Vagina (tissue), 2 donors: Measurements from ENCODE around the gene MAML3. TPM values are rescaled to one million over a fixed set of nuclear protein-coding genes. Genes with fewer than 3 reads are reported as not detected.

ENCODE experiments used
- DNase-seq, 2 donors: peaks; one replicate each; pipeline ENCODE4 v3.0.0-alpha.2; 2017; ENCODE audit errors: extremely low spot score in 2 of 2
- H3K27ac ChIP-seq: fragments of 200-600 bp; sonication (generic); one replicate; pipeline ENCODE4 v1.5.1; 2019
- H3K27me3 ChIP-seq: fragments of 200-600 bp; sonication (generic); one replicate; pipeline ENCODE4 v1.5.1; 2019
- H3K36me3 ChIP-seq, 2 donors: fragments of 200-600 bp; sonication (generic); one replicate each; pipeline ENCODE4 v1.5.1; 2017 to 2019
- H3K4me1 ChIP-seq: fragments of 200-600 bp; sonication (generic); one replicate; pipeline ENCODE4 v1.5.1; 2019
- H3K4me3 ChIP-seq, 2 donors: fragments of 200-600 bp; sonication (generic); 1 replicate in 1 of 2; 2 replicates in 1 of 2; pipeline ENCODE4 v1.5.1; 2016 to 2019
- H3K9me3 ChIP-seq: fragments of 200-600 bp; sonication (generic); one replicate; pipeline ENCODE4 v1.5.1; 2019
- POLR2A ChIP-seq, 2 donors: fragments of 450-650 bp; IDR thresholded peaks; one replicate each; pipeline ENCODE4 v1.6.1; 2017; ENCODE audit warnings: antibody characterized with exemption in 2 of 2, mild to moderate bottlenecking in 2 of 2, moderate library complexity in 2 of 2
- POLR2AphosphoS5 ChIP-seq, 2 donors: sonication (generic); formaldehyde crosslinking; IDR thresholded peaks; one replicate each; pipeline ENCODE4 v1.9.0; 2017; ENCODE audit warnings: antibody characterized with exemption in 2 of 2, mild to moderate bottlenecking in 2 of 2, low read depth in 1 of 2; ENCODE audit not compliant: insufficient read depth in 1 of 2
- intact Hi-C: fragments of 100-400 bp; cut with DNase I; formaldehyde crosslinking; loops from one replicate; pipeline ENCODE4 v1.15.1; 2023
- total RNA-seq: library from RNA; depleted of rRNA; stranded (reverse); fragments of >200 nt; gene quantifications from one replicate; pipeline ENCODE4 v1.2.3, GENCODE V29; 2016
- TF ChIP-seq, protein P1 (sequence below), 3 experiments: fragments of 450-650 bp in 2 of 3; fragments of 200-600 bp in 1 of 3; sonication (generic) in 1 of 3; IDR thresholded peaks; one replicate each; pipeline ENCODE4 v1.5.1; 2017 to 2019; ENCODE audit warnings: antibody characterized with exemption in 3 of 3, mild to moderate bottlenecking in 2 of 3, moderate library complexity in 2 of 3

Gene MAML3
- total RNA-seq, 1 donor from 2014 or later = 16.2 TPM

DNA sequence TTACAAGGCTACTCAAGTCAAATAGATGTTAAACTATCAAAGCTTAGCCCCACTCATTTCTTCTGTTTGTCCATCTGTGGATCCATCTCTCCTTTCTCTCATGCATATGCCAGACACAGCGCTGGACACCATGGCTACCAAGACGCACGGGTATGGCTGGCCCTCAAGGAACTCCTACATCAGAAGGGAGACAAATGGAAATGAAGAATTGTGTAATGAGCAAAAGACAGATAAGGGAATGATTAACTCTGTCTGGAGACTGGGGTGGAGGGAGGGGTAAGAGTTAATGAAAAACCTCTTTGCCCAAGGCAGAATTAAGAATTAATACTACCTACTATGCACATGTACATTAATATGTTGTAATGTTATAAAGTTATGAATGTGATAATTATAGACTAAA lies 400.3 kb downstream of the MAML3 start:
- H3K9me3 ChIP-seq = no peaks in the 10 kb centered on the region
- no peak overlapping the region for H3K27ac ChIP-seq
- DNase-seq = no peak
- no peaks in the 10 kb centered on the region for H3K36me3 ChIP-seq
- intact Hi-C loops = no loop called here
- no peak overlapping the region for H3K4me3 ChIP-seq
- H3K4me1 ChIP-seq = no peaks in the 10 kb centered on the region
- TF ChIP-seq, protein P1, sequence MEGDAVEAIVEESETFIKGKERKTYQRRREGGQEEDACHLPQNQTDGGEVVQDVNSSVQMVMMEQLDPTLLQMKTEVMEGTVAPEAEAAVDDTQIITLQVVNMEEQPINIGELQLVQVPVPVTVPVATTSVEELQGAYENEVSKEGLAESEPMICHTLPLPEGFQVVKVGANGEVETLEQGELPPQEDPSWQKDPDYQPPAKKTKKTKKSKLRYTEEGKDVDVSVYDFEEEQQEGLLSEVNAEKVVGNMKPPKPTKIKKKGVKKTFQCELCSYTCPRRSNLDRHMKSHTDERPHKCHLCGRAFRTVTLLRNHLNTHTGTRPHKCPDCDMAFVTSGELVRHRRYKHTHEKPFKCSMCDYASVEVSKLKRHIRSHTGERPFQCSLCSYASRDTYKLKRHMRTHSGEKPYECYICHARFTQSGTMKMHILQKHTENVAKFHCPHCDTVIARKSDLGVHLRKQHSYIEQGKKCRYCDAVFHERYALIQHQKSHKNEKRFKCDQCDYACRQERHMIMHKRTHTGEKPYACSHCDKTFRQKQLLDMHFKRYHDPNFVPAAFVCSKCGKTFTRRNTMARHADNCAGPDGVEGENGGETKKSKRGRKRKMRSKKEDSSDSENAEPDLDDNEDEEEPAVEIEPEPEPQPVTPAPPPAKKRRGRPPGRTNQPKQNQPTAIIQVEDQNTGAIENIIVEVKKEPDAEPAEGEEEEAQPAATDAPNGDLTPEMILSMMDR (IDR thresholded peaks at IDR 0.05) = no peak
- TF ChIP-seq POLR2AphosphoS5 (IDR thresholded peaks at IDR 0.05; ENCODE audit: insufficient read depth in 1 of 2, low read depth in 1 of 2) (no peak), POLR2A (IDR thresholded peaks at IDR 0.05) (no peak)
- H3K27me3 ChIP-seq = no peaks in the 10 kb centered on the region

GRCh38 chr4:139749835-139750498 lies 404.0 kb downstream of the MAML3 start:
- Histone ChIP-seq H3K36me3 (no peaks in the 10 kb centered on the region), H3K4me1 (no peaks in the 10 kb centered on the region), H3K27ac (no peak overlapping the region), H3K9me3 (no peaks in the 10 kb centered on the region), H3K4me3 (no peak overlapping the region), H3K27me3 (no peaks in the 10 kb centered on the region)
- intact Hi-C loops = no loop called here
- DNase-seq = no peak
- TF ChIP-seq POLR2AphosphoS5 (IDR thresholded peaks at IDR 0.05; ENCODE audit: insufficient read depth in 1 of 2, low read depth in 1 of 2) (no peak), POLR2A (IDR thresholded peaks at IDR 0.05) (no peak)
- TF ChIP-seq, protein P1 (IDR thresholded peaks at IDR 0.05) = no peak

- H3K9me3 ChIP-seq = no peaks in the 10 kb centered on the region
- DNase-seq = no peak
- H3K27me3 ChIP-seq = no peaks in the 10 kb centered on the region
- no peak overlapping the region for H3K27ac ChIP-seq
- H3K36me3 ChIP-seq = no peaks in the 10 kb centered on the region
- no peaks in the 10 kb centered on the region for H3K4me1 ChIP-seq
- TF ChIP-seq, protein P1 (IDR thresholded peaks at IDR 0.05) = no peak
- TF ChIP-seq POLR2AphosphoS5 (IDR thresholded peaks at IDR 0.05; ENCODE audit: insufficient read depth in 1 of 2, low read depth in 1 of 2) (no peak), POLR2A (IDR thresholded peaks at IDR 0.05) (no peak)
- intact Hi-C loops = no loop called here
- H3K4me3 ChIP-seq = no peak overlapping the region
Measured at GRCh38 chr4:139749338-139749737, 404.6 kb downstream of the MAML3 start.

DNA sequence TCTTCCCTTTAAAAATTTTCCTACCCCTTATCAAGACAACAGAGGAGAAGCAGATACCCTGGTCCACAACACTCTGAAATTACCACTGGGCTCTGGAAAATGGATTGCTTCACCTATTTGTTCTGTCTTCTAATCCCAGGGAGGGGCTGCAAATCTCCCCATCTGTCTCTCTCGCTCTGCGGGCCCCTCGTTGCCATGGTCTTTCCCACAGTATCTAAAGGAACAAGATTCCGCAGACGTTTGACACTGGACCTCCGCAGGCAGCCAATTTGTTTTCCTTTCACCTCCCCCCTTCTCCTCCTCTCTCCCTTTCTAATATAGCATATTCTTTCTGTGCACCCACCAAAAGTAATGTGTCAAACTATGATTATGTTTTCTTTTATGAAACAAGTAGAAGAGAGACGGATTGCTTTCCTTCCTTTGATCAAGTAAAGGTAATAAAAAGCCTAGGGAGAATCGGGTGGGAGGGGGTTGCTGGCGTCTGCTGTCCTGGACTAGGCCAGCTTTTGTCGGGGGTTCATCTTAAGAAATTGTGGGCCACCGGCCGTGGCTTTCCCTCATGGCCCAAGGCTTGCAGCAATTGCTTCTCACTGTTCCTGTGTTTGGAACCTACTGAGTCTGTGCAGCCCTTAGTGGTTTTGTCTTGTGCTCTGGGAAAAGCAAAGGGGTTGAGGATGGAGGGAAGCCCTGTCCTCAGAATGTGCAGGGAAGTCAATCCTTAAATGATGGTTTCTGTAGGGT lies 407.4 kb downstream of the MAML3 start:
- DNase-seq = no peak
- intact Hi-C loops = no loop called here
- H3K36me3 ChIP-seq = no peaks in the 10 kb centered on the region
- H3K27ac ChIP-seq = no peak overlapping the region
- H3K4me3 ChIP-seq = no peak overlapping the region
- H3K27me3 ChIP-seq = no peaks in the 10 kb centered on the region
- peaks cover 2% of the 10 kb centered on the region for H3K4me1 ChIP-seq
- no peak for TF ChIP-seq POLR2AphosphoS5 (IDR thresholded peaks at IDR 0.05; ENCODE audit: insufficient read depth in 1 of 2, low read depth in 1 of 2)
- TF ChIP-seq, protein P1 (IDR thresholded peaks at IDR 0.05) = no peak
- TF ChIP-seq POLR2A (IDR thresholded peaks at IDR 0.05) = no peak
- no peaks in the 10 kb centered on the region for H3K9me3 ChIP-seq

GRCh38 chr4:139745111-139745639 lies 408.8 kb downstream of the MAML3 start:
- no peaks in the 10 kb centered on the region for H3K9me3 ChIP-seq
- no peak overlapping the region for H3K27ac ChIP-seq
- DNase-seq = no peak
- no peaks in the 10 kb centered on the region for H3K27me3 ChIP-seq
- intact Hi-C loops = no loop called here
- H3K4me3 ChIP-seq = no peak overlapping the region
- H3K36me3 ChIP-seq = no peaks in the 10 kb centered on the region
- peaks cover 16% of the 10 kb centered on the region for H3K4me1 ChIP-seq
- TF ChIP-seq, protein P1 (IDR thresholded peaks at IDR 0.05) = no peak
- no peak for TF ChIP-seq POLR2A (IDR thresholded peaks at IDR 0.05)
- no peak for TF ChIP-seq POLR2AphosphoS5 (IDR thresholded peaks at IDR 0.05; ENCODE audit: insufficient read depth in 1 of 2, low read depth in 1 of 2)
